ENCODE results near the gene ZC3H7A. TPM values are rescaled to one million over a fixed set of nuclear protein-coding genes. Genes with fewer than 3 reads are reported as not detected.

Gene ZC3H7A
- total RNA-seq, 1 donor from 2014 or later, result 79.6 TPM

DNA sequence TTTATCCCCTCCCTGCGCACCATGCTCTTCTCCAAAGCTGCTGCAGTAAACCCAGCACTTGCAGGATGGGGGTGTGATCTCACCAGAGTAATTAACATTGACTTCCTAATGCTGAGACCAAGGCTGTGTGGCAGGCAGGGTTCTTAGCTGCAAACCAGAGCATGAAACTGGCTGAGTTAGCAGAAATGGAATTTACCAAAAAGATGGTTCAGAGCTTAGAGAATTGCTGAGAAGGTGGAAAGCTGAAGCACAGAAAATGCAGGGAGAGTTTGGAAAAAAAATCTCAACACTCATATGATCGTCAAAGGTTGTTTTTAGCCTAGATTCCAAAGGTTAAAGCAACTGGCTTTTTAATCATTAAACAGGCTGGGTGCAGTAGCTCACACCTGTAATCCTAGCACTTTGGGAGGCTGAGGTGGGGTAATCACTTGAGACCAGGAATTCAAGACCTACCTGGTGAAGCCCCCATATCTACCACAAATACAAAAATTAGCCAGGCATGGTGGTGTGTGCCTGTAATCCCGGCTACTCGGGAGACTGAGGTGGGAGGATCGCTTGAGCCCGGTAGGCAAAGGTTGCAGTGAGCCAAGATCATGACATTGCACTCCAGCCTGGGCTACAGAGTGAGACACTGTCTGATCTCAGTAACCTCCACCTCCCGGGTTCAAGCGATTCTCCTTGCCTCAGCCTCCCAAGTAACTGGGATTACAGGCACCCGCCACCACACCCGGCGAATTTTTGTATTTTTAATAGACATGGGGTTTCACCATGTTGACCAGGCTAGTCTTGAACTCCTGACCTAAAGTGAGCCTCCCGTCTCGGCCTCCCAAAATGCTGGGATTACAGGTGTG, 48.4 kb downstream of the ZC3H7A start:
- no peak for TF ChIP-seq CTCF (IDR thresholded peaks at IDR 0.05)
- H3K9me3 Mint-ChIP-seq (ENCODE audit: unreplicated experiment), result no peaks in the 10 kb centered on the region
- H3K27ac Mint-ChIP-seq (ENCODE audit: unreplicated experiment), result no peak overlapping the region
- no peaks in the 10 kb centered on the region for H3K27me3 Mint-ChIP-seq (ENCODE audit: unreplicated experiment)
- H3K4me1 Mint-ChIP-seq (ENCODE audit: unreplicated experiment), result peaks cover 11% of the 10 kb centered on the region
- no peak for DNase-seq (ENCODE audit: extremely low spot score, unreplicated experiment)
- H3K36me3 Mint-ChIP-seq (ENCODE audit: unreplicated experiment), result peaks cover 40% of the 10 kb centered on the region
- no peak overlapping the region for H3K4me3 Mint-ChIP-seq (ENCODE audit: unreplicated experiment)

DNA sequence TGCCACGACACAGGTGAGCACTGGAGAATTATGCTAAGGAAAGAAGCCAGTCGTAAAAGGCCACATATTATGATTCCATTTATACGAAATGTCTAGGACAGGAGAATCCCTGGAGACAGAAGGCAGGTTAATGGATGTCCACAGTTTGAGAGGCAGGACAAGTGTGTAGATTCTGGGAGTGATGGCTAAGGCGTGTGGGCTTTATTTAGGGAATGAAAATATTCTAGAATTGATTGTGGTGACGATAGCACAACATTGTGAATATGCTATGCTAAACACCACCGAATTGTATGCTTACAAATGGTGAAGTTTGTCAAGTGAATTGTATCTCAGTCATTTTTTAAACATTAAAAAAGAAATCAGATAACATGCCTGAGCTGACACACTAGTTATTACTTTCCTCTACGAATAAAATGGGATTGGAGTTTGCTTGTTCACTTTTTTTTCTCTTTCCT, 49.1 kb downstream of the ZC3H7A start:
- Mint-ChIP-seq H3K27me3 (ENCODE audit: unreplicated experiment) (no peaks in the 10 kb centered on the region), H3K27ac (ENCODE audit: unreplicated experiment) (no peak overlapping the region), H3K9me3 (ENCODE audit: unreplicated experiment) (no peaks in the 10 kb centered on the region), H3K36me3 (ENCODE audit: unreplicated experiment) (peaks cover 36% of the 10 kb centered on the region), H3K4me3 (ENCODE audit: unreplicated experiment) (no peak overlapping the region), H3K4me1 (ENCODE audit: unreplicated experiment) (peaks cover 17% of the 10 kb centered on the region)
- DNase-seq (ENCODE audit: extremely low spot score, unreplicated experiment), result no peak
- no peak for TF ChIP-seq CTCF (IDR thresholded peaks at IDR 0.05)

DNA sequence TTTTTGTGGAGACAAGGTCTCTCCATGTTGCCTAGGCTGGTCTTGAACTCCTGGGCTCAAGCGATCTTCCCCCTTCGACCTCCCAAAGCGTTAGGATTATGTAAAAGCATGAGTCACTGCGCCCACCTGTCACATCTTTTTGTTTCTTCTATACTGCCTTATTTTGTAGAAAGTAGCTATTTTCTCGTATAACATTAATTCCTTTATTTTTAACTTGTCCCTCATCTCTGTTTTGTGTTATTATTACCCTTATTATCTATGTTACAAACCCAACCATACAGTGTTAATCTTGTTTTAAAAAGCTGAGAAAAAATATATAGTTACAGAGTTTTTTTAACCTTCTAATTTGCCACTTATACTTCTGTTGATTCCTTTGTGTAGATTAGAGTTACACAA, 53.0 kb downstream of the ZC3H7A start:
- H3K27ac Mint-ChIP-seq (ENCODE audit: unreplicated experiment), result peak overlapping the region; percentile 97
- no peaks in the 10 kb centered on the region for H3K27me3 Mint-ChIP-seq (ENCODE audit: unreplicated experiment)
- peak overlapping the region; percentile 79 for H3K4me3 Mint-ChIP-seq (ENCODE audit: unreplicated experiment)
- peaks cover 10% of the 10 kb centered on the region for H3K36me3 Mint-ChIP-seq (ENCODE audit: unreplicated experiment)
- no peak for TF ChIP-seq CTCF (IDR thresholded peaks at IDR 0.05)
- no peak for DNase-seq (ENCODE audit: extremely low spot score, unreplicated experiment)
- H3K4me1 Mint-ChIP-seq (ENCODE audit: unreplicated experiment), result peaks cover 42% of the 10 kb centered on the region
- H3K9me3 Mint-ChIP-seq (ENCODE audit: unreplicated experiment), result no peaks in the 10 kb centered on the region

DNA sequence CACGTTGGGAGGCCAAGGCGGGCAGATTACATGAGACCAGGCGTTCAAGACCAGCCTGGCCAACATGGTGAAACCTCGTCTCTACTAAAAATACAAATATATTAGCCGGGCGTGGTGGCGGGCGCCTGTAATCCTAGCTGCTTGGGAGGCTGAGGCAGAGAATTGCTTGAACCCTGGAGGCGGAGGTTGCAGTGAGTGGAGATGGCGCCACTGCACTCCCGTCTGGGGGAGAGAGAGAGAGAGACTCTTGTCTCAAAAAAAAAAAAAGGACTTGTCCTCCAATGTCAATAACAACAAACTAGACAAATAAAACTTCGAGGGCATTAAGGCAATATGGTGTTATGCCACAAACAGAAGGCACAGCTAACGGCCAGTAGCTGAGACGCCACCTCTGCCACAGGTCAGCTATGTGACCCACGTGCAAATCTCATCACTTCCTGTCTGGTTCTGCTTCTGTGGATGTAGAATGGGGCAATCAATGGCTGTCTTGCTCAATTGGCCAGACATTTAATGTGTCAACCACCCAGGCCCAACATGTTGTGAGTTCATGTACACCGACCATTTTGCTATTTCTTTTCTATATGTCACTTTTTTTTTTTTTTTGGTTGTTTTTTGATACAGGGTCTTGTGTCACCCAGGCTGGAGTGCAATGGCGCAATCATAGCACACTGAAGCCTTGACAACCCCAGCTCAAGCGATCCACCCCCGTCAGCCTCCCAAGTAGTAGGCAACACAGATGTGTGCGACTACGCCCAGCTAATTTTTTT, 53.6 kb downstream of the ZC3H7A start:
- Mint-ChIP-seq H3K27me3 (ENCODE audit: unreplicated experiment) (no peaks in the 10 kb centered on the region), H3K27ac (ENCODE audit: unreplicated experiment) (peak overlapping the region; percentile 97), H3K4me1 (ENCODE audit: unreplicated experiment) (peaks cover 44% of the 10 kb centered on the region), H3K4me3 (ENCODE audit: unreplicated experiment) (peak overlapping the region; percentile 79), H3K9me3 (ENCODE audit: unreplicated experiment) (no peaks in the 10 kb centered on the region), H3K36me3 (ENCODE audit: unreplicated experiment) (peaks cover 8% of the 10 kb centered on the region)
- DNase-seq (ENCODE audit: extremely low spot score, unreplicated experiment), result no peak
- no peak for TF ChIP-seq CTCF (IDR thresholded peaks at IDR 0.05)

Data from osteocyte (in vitro differentiated cells).